HG02943 (cell line): ENCODE results near the gene TULP4.

Experiments
- ATAC-seq: cut with Tn5 transposase; IDR thresholded peaks from one replicate; pipeline ENCODE4 v1.9.1; 2021; ENCODE audit warnings: mild to moderate bottlenecking, low read depth, moderate library complexity; ENCODE audit not compliant: unreplicated experiment

TULP4 gene

DNA sequence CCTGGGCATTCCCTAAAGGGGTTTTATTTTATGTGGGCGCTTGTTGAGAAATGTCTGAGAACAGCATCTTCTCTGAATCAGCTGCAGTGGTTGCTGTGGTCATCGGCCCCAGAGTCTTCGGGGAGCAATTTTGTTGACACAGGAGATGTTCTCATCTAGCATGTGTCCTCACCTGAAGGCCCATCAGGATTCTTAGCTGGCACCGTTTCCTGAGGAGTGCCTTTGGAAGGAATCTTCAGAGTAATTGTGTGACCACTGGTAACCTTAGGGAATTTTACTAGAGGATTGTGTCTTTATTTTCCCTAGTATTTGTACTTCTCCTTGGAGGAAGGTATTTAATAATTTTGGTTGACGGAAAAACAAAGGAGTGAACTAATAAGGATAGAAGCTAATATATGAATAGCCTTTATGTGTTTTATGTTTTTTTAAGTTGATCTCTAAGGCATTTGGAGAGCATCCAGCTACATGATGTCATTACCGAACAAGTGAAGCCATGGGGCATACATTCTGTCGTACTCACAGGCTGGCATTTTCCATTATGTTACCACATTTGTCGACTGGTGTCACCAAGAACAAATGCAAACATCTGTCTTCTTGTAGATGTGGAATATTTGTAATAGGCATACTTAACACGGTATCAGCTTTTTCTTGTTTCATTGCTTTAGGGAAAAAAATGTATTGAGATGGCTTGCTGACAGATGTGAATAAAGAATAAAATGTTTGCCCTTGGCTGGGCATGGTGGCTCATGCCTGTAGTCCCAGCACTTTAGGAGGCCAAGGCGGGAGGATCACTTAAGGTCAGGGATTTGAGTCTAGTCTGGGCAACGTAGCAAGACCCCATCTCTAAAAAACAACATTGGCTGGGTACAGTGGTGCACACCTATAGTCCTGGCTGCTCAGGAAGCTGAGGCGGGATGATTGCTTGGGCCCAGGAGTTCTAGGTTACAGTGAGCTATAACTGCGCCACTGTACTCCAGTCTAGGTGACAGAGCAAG, 41.9 kb downstream of the TULP4 start:
- no peak for ATAC-seq

GRCh38 chr6:158356586-158357546, 44.6 kb downstream of the TULP4 start:
- no peak for ATAC-seq

GRCh38 chr6:158357570-158358216, 45.4 kb downstream of the TULP4 start:
- ATAC-seq: no peak

DNA sequence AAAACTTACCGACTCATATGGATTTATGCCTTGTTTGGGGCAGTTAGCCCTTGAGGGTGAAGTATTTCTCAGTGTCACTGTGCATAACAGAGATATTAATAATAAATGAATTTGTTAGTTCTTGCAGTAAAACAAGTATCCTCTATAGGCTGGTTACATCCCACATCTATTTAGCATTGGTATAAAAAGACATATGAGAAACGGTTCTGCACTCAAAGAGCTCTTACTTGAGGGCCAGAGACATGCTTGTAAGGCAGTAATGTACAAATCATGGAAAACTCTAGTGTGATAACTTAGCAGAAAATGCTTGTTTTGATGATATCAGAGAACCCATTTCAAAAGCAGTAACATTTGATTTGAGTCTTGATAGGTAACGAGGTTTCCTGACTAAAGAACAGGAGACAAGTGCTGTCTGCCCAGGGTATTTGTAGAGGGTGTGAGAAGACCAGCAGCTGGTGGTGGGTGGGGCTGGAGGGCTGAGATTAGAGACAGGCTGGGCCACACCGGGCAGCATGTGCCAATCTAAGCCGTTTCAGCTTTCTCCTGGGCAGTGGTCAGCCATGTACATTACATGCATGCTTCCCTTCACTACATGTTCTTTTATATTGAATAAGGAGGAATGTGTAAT, 46.3 kb downstream of the TULP4 start:
- no peak for ATAC-seq

- ATAC-seq: no peak
Observed at GRCh38 chr6:158361068-158361467, 48.8 kb downstream of the TULP4 start.

DNA sequence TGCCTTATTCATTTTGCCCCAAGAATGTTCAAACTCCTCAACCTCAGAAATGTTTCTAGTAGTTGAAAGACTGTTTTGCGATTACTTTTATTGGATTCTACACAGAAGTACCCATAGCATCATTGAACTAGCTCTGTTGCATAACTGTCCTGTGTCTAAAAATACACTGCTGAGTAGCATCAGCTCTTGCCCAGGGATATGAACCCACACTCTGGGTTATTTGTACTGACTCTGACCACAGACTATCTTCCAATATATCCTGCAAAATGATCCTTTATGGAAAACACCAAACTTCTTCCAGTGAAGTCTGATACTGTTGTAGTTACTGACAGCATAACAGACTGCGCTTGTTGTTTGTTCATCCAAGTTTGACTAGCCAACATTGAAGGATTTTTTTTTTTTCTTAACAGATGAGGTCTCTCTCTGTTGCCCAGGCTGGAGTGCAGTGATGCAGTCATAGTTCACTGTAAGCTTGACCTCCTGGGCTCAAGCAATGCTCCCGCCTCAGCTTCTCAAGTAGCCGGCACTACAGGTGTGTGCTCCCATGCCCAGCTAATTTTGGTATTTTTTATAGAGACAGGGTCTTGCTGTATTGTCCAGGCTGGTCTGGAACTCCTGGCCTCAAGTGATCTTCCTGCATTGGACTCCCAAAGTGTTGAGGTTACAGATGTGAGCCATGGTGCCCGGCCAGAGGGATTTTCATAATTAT, 49.9 kb downstream of the TULP4 start:
- ATAC-seq: no peak

- ATAC-seq: no peak
Observed at GRCh38 chr6:158366363-158366762, 54.1 kb downstream of the TULP4 start.

DNA sequence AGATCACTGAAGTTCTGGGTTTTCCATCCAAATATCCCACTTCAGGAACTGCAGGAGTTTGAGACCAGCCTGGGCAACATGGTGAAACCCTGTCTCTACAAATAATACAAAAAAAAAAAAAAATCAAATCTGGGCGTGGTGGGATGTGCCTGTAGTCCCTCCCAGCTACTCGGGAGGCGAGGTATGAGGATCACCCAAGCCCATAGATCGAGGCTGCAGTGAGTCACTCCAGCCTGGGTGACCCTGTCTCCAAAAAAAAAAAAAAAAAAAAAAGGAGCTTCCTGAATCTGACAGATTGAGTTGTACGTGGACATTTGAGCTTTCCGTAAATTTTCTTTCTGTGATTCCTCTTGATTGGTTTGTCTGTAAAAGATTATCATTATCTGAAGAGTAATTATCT, 55.6 kb downstream of the TULP4 start:
- no peak for ATAC-seq

- no peak for ATAC-seq
Observed at GRCh38 chr6:158369241-158369640, 57.0 kb downstream of the TULP4 start.

DNA sequence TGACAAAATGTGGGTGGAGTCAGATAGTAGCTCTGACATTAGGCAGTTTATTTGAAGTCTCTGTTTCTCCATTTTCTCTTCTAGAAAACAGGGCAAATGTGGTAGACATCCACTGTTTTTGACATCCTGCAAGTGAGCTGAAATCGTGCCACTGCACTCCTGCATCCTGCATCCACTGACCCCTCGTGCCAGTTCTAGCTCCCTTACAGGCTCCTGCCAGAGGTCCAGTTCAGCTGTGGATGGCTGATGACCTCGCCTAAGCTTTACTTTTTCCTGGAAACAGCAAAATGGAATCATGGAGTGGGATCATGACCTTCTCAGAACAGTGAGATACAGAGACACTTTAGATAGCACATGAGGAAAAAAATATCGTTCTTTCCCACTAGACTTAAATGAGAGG, 58.5 kb downstream of the TULP4 start:
- ATAC-seq: no peak

- no peak for ATAC-seq
Observed at GRCh38 chr6:158371261-158371660, 59.0 kb downstream of the TULP4 start.

DNA sequence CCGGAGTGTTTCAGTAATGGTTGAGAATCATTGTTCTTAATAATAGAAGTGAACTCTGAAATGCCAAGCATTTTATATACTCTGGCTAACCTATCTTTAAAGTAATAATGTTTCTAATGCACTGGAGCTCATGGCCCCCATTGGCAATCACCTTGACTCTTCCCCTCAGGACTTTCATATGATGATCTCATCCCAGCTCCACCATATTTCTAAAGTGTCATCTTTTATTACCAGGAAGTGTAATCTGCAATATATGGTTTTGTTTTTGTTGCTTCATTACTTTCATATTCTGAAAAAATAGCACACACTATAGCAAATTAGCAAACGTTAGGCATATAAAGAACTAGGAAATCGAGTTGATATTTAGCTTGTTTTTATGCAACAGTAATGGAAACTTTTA, 60.3 kb downstream of the TULP4 start:
- no peak for ATAC-seq

GRCh38 chr6:158373214-158373613, 60.9 kb downstream of the TULP4 start:
- ATAC-seq: no peak

- no peak for ATAC-seq
Observed at GRCh38 chr6:158374020-158374419, 61.8 kb downstream of the TULP4 start.

DNA sequence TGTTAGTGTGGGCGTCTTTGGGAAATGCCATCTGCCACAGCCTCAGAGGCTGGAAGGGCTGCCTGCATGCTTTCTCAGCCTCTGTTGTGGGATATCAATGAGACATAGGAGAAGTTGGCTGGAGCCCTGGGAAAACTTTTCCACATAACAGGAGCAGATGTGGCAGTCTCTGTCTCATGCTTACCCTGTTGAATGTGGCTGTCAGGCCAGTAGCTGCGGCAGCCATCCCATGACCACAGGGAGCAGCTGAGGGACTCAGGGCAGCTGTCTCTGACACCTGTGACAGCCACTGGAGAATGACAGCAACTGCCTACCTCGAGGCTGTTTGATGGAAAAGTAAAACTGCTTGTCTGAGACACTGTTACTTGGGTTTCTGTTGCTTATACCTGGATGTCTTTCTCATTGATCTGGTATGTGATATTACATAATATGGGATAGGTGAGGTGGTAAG, 64.4 kb downstream of the TULP4 start:
- no peak for ATAC-seq

- no peak for ATAC-seq
Observed at GRCh38 chr6:158377860-158378259, 65.6 kb downstream of the TULP4 start.

- no peak for ATAC-seq
Observed at GRCh38 chr6:158379336-158379735, 67.1 kb downstream of the TULP4 start.

- ATAC-seq: no peak
Observed at GRCh38 chr6:158381214-158381613, 68.9 kb downstream of the TULP4 start.

- ATAC-seq: no peak
Observed at GRCh38 chr6:158382491-158382890, 70.2 kb downstream of the TULP4 start.
